Activated naive CD8-positive, alpha-beta T cell treated with anti-CD3 and anti-CD28 coated beads, Interleukin-2, amount 50 U/mL, for 24 hours (primary cell): ENCODE results near the gene CYP24A1.

ENCODE experiments used
- ATAC-seq: fragments of 150-1000 bp; cut with Tn5 transposase; one replicate; pipeline ENCODE4 v1.10.0; 2021
- DNase-seq: peaks from one replicate; pipeline ENCODE4 v3.0.0; 2021
- H3K27ac Mint-ChIP-seq: one replicate; pipeline ENCODE4 v1.8.0; 2021; ENCODE audit warnings: mild to moderate bottlenecking, mixed read lengths
- H3K27me3 Mint-ChIP-seq: one replicate; pipeline ENCODE4 v1.8.0; 2021; ENCODE audit warnings: mixed read lengths
- H3K36me3 Mint-ChIP-seq: one replicate; pipeline ENCODE4 v1.8.0; 2021; ENCODE audit warnings: low read depth, mixed read lengths
- H3K4me1 Mint-ChIP-seq: one replicate; pipeline ENCODE4 v1.8.0; 2021; ENCODE audit warnings: mixed read lengths
- H3K4me3 Mint-ChIP-seq: one replicate; pipeline ENCODE4 v1.8.0; 2021; ENCODE audit warnings: mild to moderate bottlenecking, moderate library complexity, mixed read lengths
- H3K9me3 Mint-ChIP-seq: one replicate; pipeline ENCODE4 v1.8.0; 2021; ENCODE audit warnings: mixed read lengths

CYP24A1 gene

GRCh38 chr20:54173653-54174456, at the start of gene CYP24A1:
Gene CYP24A1, minus strand, starts transcription at chr20:54173986. Its CDS starts 407 bp downstream, at chr20:54173579.
- ATAC-seq (peak; percentile 24), DNase-seq (no peak)
- H3K4me1 Mint-ChIP-seq: peaks cover 13% of the 10 kb centered on the region
- no peaks in the 10 kb centered on the region for H3K36me3 Mint-ChIP-seq
- H3K27ac Mint-ChIP-seq: no peak within 1 kb of the TSS
- no peaks in the 10 kb centered on the region for H3K9me3 Mint-ChIP-seq
- H3K4me3 Mint-ChIP-seq: peak within 1 kb of the TSS; percentile 36
- peaks cover 75% of the 10 kb centered on the region for H3K27me3 Mint-ChIP-seq

GRCh38 chr20:54223285-54223684, 49.5 kb upstream of the CYP24A1 start:
- Mint-ChIP-seq H3K4me3 (no peak overlapping the region), H3K27me3 (no peaks in the 10 kb centered on the region), H3K36me3 (peaks cover 7% of the 10 kb centered on the region), H3K27ac (no peak overlapping the region), H3K9me3 (peaks cover 8% of the 10 kb centered on the region), H3K4me1 (peaks cover 29% of the 10 kb centered on the region)
- DNase-seq (no peak), ATAC-seq (no peak)

- peaks cover 26% of the 10 kb centered on the region for H3K4me1 Mint-ChIP-seq
- DNase-seq: no peak
- no peaks in the 10 kb centered on the region for H3K9me3 Mint-ChIP-seq
- no peak for ATAC-seq
- H3K36me3 Mint-ChIP-seq: peaks cover 9% of the 10 kb centered on the region
- H3K4me3 Mint-ChIP-seq: no peak overlapping the region
- H3K27me3 Mint-ChIP-seq: no peaks in the 10 kb centered on the region
- H3K27ac Mint-ChIP-seq: peak overlapping the region; percentile 86
Observed at GRCh38 chr20:54221996-54222890, 48.5 kb upstream of the CYP24A1 start.

- ATAC-seq (peak; percentile 75), DNase-seq (no peak)
- Mint-ChIP-seq H3K36me3 (peaks cover 15% of the 10 kb centered on the region), H3K9me3 (no peaks in the 10 kb centered on the region), H3K27ac (peak overlapping the region; percentile 86), H3K27me3 (no peaks in the 10 kb centered on the region), H3K4me1 (peaks cover 23% of the 10 kb centered on the region), H3K4me3 (no peak overlapping the region)
Observed at GRCh38 chr20:54221353-54221752, 47.6 kb upstream of the CYP24A1 start.

GRCh38 chr20:54220722-54221121, 46.9 kb upstream of the CYP24A1 start:
- ATAC-seq: no peak
- peaks cover 23% of the 10 kb centered on the region for H3K4me1 Mint-ChIP-seq
- peak overlapping the region; percentile 61 for H3K27ac Mint-ChIP-seq
- no peaks in the 10 kb centered on the region for H3K27me3 Mint-ChIP-seq
- DNase-seq: no peak
- H3K4me3 Mint-ChIP-seq: no peak overlapping the region
- peaks cover 21% of the 10 kb centered on the region for H3K36me3 Mint-ChIP-seq
- no peaks in the 10 kb centered on the region for H3K9me3 Mint-ChIP-seq

GRCh38 chr20:54219751-54220426, 46.1 kb upstream of the CYP24A1 start:
- Mint-ChIP-seq H3K27me3 (no peaks in the 10 kb centered on the region), H3K4me1 (peaks cover 25% of the 10 kb centered on the region), H3K27ac (no peak overlapping the region), H3K36me3 (peaks cover 25% of the 10 kb centered on the region), H3K4me3 (no peak overlapping the region), H3K9me3 (no peaks in the 10 kb centered on the region)
- ATAC-seq: no peak
- DNase-seq: no peak

- H3K4me3 Mint-ChIP-seq: no peak overlapping the region
- no peak for DNase-seq
- H3K27ac Mint-ChIP-seq: no peak overlapping the region
- H3K9me3 Mint-ChIP-seq: no peaks in the 10 kb centered on the region
- ATAC-seq: no peak
- H3K4me1 Mint-ChIP-seq: peaks cover 25% of the 10 kb centered on the region
- H3K36me3 Mint-ChIP-seq: peaks cover 33% of the 10 kb centered on the region
- H3K27me3 Mint-ChIP-seq: no peaks in the 10 kb centered on the region
Observed at GRCh38 chr20:54218470-54218869, 44.7 kb upstream of the CYP24A1 start.

- ATAC-seq (no peak), DNase-seq (no peak)
- Mint-ChIP-seq H3K4me1 (peaks cover 28% of the 10 kb centered on the region), H3K4me3 (no peak overlapping the region), H3K36me3 (peaks cover 34% of the 10 kb centered on the region), H3K9me3 (no peaks in the 10 kb centered on the region), H3K27me3 (no peaks in the 10 kb centered on the region), H3K27ac (no peak overlapping the region)
Observed at GRCh38 chr20:54217762-54218161, 44.0 kb upstream of the CYP24A1 start.

- peaks cover 29% of the 10 kb centered on the region for H3K4me1 Mint-ChIP-seq
- no peak overlapping the region for H3K4me3 Mint-ChIP-seq
- no peak overlapping the region for H3K27ac Mint-ChIP-seq
- H3K9me3 Mint-ChIP-seq: no peaks in the 10 kb centered on the region
- no peak for ATAC-seq
- no peaks in the 10 kb centered on the region for H3K27me3 Mint-ChIP-seq
- peaks cover 38% of the 10 kb centered on the region for H3K36me3 Mint-ChIP-seq
- no peak for DNase-seq
Observed at GRCh38 chr20:54215157-54215789, 41.5 kb upstream of the CYP24A1 start.

- H3K4me1 Mint-ChIP-seq: peaks cover 35% of the 10 kb centered on the region
- no peaks in the 10 kb centered on the region for H3K9me3 Mint-ChIP-seq
- peaks cover 42% of the 10 kb centered on the region for H3K36me3 Mint-ChIP-seq
- ATAC-seq (no peak), DNase-seq (no peak)
- no peak overlapping the region for H3K4me3 Mint-ChIP-seq
- H3K27ac Mint-ChIP-seq: no peak overlapping the region
- no peaks in the 10 kb centered on the region for H3K27me3 Mint-ChIP-seq
Observed at GRCh38 chr20:54214566-54214965, 40.8 kb upstream of the CYP24A1 start.

- Mint-ChIP-seq H3K27me3 (no peaks in the 10 kb centered on the region), H3K27ac (no peak overlapping the region)
Observed at GRCh38 chr20:54212871-54213270, 39.1 kb upstream of the CYP24A1 start.

GRCh38 chr20:54212226-54212625, 38.4 kb upstream of the CYP24A1 start:
- Mint-ChIP-seq H3K27ac (no peak overlapping the region), H3K4me1 (peaks cover 44% of the 10 kb centered on the region), H3K36me3 (peaks cover 38% of the 10 kb centered on the region), H3K9me3 (no peaks in the 10 kb centered on the region), H3K27me3 (no peaks in the 10 kb centered on the region), H3K4me3 (no peak overlapping the region)
- no peak for DNase-seq
- ATAC-seq: no peak

More at GRCh38 chr20:54212871-54213270, 39.1 kb upstream of the CYP24A1 start:
- H3K4me1 Mint-ChIP-seq: peaks cover 44% of the 10 kb centered on the region
- no peak overlapping the region for H3K4me3 Mint-ChIP-seq
- no peaks in the 10 kb centered on the region for H3K9me3 Mint-ChIP-seq
- no peak for DNase-seq
- H3K36me3 Mint-ChIP-seq: peaks cover 39% of the 10 kb centered on the region
- no peak for ATAC-seq

GRCh38 chr20:54209216-54209813, 35.5 kb upstream of the CYP24A1 start:
- no peaks in the 10 kb centered on the region for H3K9me3 Mint-ChIP-seq
- DNase-seq (no peak), ATAC-seq (no peak)
- peaks cover 56% of the 10 kb centered on the region for H3K4me1 Mint-ChIP-seq
- H3K36me3 Mint-ChIP-seq: peaks cover 18% of the 10 kb centered on the region
- H3K27me3 Mint-ChIP-seq: no peaks in the 10 kb centered on the region
- H3K27ac Mint-ChIP-seq: peak overlapping the region; percentile 74
- H3K4me3 Mint-ChIP-seq: peak overlapping the region; percentile 82
